ENCODE data around the gene PHETA1.
"Not testable (repeated sequence)": the region's sequence is repeated elsewhere in the genome, so short reads cannot be mapped to it uniquely, and the experiment has no call there.

Gene PHETA1

GRCh38 chr12:111406474-111407376, 37.8 kb upstream of the PHETA1 start:
- POLR2A ChIA-PET = no interaction called here
- TF ChIP-seq, protein P1, sequence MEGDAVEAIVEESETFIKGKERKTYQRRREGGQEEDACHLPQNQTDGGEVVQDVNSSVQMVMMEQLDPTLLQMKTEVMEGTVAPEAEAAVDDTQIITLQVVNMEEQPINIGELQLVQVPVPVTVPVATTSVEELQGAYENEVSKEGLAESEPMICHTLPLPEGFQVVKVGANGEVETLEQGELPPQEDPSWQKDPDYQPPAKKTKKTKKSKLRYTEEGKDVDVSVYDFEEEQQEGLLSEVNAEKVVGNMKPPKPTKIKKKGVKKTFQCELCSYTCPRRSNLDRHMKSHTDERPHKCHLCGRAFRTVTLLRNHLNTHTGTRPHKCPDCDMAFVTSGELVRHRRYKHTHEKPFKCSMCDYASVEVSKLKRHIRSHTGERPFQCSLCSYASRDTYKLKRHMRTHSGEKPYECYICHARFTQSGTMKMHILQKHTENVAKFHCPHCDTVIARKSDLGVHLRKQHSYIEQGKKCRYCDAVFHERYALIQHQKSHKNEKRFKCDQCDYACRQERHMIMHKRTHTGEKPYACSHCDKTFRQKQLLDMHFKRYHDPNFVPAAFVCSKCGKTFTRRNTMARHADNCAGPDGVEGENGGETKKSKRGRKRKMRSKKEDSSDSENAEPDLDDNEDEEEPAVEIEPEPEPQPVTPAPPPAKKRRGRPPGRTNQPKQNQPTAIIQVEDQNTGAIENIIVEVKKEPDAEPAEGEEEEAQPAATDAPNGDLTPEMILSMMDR (IDR thresholded peaks at IDR 0.05; ENCODE audit: insufficient read depth, low read length, missing control alignments) = no peak
- CTCF ChIA-PET = interaction anchor here (1.7 to 25.8 kb wide), 3 partner anchors 8 to 40 kb away, joined by 6 to 899 read pairs (median 58); no protein-coding TSS in a partner anchor
- peak overlapping the region; percentile 95 for H3K4me3 ChIP-seq (ENCODE audit: low read depth, low read length)
- DNase-seq (ENCODE audit: low read depth, low spot score) = no peak

GRCh38 chr12:111405859-111406473, 37.1 kb upstream of the PHETA1 start, which contains the start of gene SH2B3:
Gene SH2B3, plus strand, starts transcription at chr12:111405923. Its CDS starts 12,223 bp downstream, at chr12:111418146.
- ChIA-PET CTCF (interaction anchor here (6.1 to 25.8 kb wide), 2 partner anchors 10 to 41 kb away, joined by 58 to 899 read pairs; no protein-coding TSS in a partner anchor), POLR2A (interaction anchor here (0.5 kb wide), 1 partner anchor 279 kb away, joined by 3 read pairs; no protein-coding TSS in a partner anchor)
- no peak for DNase-seq (ENCODE audit: low read depth, low spot score)
- TF ChIP-seq, protein P1 (IDR thresholded peaks at IDR 0.05; ENCODE audit: insufficient read depth, low read length, missing control alignments) = no peak
- peak within 1 kb of the TSS; percentile 95 for H3K4me3 ChIP-seq (ENCODE audit: low read depth, low read length)

DNA sequence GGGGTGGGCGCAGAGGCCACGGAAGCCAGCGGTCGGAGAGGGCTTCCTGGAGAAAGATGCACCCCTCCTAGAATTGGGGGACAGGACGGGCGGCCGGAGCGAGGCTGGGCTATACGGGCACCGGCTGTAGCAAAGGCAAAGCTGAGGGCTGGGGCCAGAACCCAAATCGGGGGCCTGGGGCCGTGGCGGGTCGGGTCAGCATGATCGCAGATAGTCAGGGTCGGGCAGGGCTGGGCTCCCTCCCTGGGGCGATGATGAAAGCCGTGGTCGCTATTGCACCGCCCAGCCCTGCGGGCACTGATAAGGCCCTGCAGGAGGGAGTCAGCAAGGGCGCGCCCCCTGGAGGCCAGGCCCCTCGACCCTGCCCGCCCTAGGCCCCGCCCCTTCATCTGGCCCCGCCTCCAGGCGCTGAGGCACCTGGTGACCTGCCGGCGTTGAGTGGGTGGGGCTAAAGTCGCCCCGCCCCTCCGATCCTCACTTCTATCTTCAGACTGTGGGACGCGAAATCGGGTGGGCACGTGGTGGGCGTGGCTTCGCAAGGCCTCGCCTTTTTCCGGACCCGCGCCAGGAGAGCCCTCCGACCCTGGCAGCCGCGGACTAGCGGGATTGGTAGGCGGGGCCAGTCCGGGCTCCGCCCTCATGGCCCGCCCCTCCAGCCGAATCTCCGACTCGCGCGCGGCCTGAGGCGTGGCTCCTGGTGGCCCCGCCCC, 36.4 kb upstream of the PHETA1 start:
- peak; percentile 33 for DNase-seq (ENCODE audit: low read depth, low spot score)
- H3K4me3 ChIP-seq (ENCODE audit: low read depth, low read length) = peak overlapping the region; percentile 95
- TF ChIP-seq, protein P1 (IDR thresholded peaks at IDR 0.05; ENCODE audit: insufficient read depth, low read length, missing control alignments) = peak; percentile 59
- POLR2A ChIA-PET = interaction anchor here (0.5 to 0.8 kb wide), 2 partner anchors 47 to 280 kb away, joined by 3 read pairs; no protein-coding TSS in a partner anchor
- CTCF ChIA-PET = interaction anchor here (0.9 to 25.8 kb wide), 5 partner anchors 9 to 408 kb away, joined by 3 to 899 read pairs (median 5); no protein-coding TSS in a partner anchor

DNA sequence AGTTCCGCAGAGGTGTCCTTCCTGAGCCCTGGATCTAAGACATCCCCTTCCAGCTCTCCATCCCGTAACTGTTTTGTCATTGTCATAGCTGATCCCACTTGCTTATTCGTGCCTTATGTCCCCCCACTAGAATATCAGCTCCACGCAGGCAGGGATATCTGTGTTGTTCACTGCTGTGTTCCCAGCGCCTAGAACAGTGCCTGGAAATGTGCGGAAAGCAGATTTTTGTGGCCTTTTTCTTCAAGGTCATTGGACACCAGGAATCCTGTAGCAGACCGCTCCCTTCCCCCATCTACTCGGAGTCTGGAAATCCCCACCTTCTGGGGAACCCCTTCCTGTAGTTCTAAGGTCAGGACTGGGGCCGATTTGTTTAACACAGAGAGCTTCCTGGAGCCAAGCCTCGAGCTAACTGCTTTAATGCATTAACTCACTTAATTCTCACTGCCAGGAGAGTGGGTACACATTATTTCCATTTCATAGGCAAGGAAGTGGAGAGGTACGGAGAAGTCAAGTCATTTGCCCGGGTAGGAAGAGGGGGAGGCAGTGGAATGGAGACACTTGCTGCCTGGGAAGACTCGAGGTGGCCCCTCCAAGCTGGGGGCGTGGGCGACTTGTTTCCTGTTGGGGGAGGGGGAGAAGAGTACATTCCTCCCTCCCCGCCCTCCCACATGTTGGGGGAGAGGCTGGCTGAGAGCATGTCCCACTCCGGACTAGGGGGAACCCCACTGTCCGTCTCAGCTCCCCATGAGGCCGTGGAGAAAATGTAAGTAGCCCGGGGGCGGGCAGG, 35.7 kb upstream of the PHETA1 start:
- TF ChIP-seq, protein P1 (IDR thresholded peaks at IDR 0.05; ENCODE audit: insufficient read depth, low read length, missing control alignments) = no peak
- DNase-seq (ENCODE audit: low read depth, low spot score) = no peak
- peak overlapping the region; percentile 95 for H3K4me3 ChIP-seq (ENCODE audit: low read depth, low read length)
- ChIA-PET CTCF (interaction anchor here (0.9 to 25.8 kb wide), 6 partner anchors 8 to 408 kb away, joined by 3 to 899 read pairs (median 5); no protein-coding TSS in a partner anchor), POLR2A (interaction anchor here (0.8 to 1.0 kb wide), 2 partner anchors 30 to 48 kb away, joined by 3 read pairs; no protein-coding TSS in a partner anchor)

GRCh38 chr12:111402490-111402824, 33.6 kb upstream of the PHETA1 start:
- DNase-seq (ENCODE audit: low read depth, low spot score); POLR2A ChIA-PET; H3K4me3 ChIP-seq (ENCODE audit: low read depth, low read length): not testable (repeated sequence)
- CTCF ChIA-PET = interaction anchor here (25.8 kb wide), 1 partner anchor 45 kb away, joined by 899 read pairs; no protein-coding TSS in a partner anchor
